Esophagus squamous epithelium (tissue), 5 donors: ENCODE measurements around the gene SLC28A1. TPM values are rescaled to one million over a fixed set of nuclear protein-coding genes. Genes with fewer than 3 reads are reported as not detected.

Experiments used
- DNase-seq: peaks from one replicate; lab custom pipeline; 2025; lab: John Stamatoyannopoulos, UW
- H3K27ac ChIP-seq, 4 donors: fragments of 200-600 bp; sonication (generic); one replicate each; pipeline ENCODE4 v1.5.1; 2016 to 2019; ENCODE audit warnings: mild to moderate bottlenecking in 1 of 4
- H3K27me3 ChIP-seq, 4 donors: fragments of 200-600 bp; sonication (generic); 1 replicate in 3 of 4; 2 replicates in 1 of 4; pipeline versions ENCODE4 v1.5.1 to v1.6.0; 2017 to 2021; ENCODE audit warnings: antibody characterized with exemption in 1 of 4
- H3K36me3 ChIP-seq, 3 donors: fragments of 200-600 bp; sonication (generic); one replicate each; pipeline ENCODE4 v1.5.1; 2016 to 2019
- H3K4me1 ChIP-seq, 3 donors: fragments of 200-600 bp; sonication (generic); one replicate each; pipeline ENCODE4 v1.5.1; 2017 to 2019
- H3K4me3 ChIP-seq, 4 donors: fragments of 200-600 bp; sonication (generic); 1 replicate in 3 of 4; 2 replicates in 1 of 4; pipeline ENCODE4 v1.5.1; 2016 to 2019; ENCODE audit warnings: mild to moderate bottlenecking in 2 of 4, moderate library complexity in 1 of 4
- H3K9me3 ChIP-seq, 3 donors: fragments of 200-600 bp; sonication (generic); one replicate each; pipeline ENCODE4 v1.5.1; 2016 to 2019
- POLR2A ChIP-seq, 4 donors: fragments of 450-650 bp; IDR thresholded peaks; one replicate each; pipeline ENCODE4 v1.6.1; 2017; ENCODE audit warnings: antibody characterized with exemption in 4 of 4, mild to moderate bottlenecking in 4 of 4, moderate library complexity in 3 of 4
- WGBS, 2 donors: methylation state at CpG; one replicate each; pipeline ENCODE4 v1.1.5; 2018; 5-methylcytosine and 5-hydroxymethylcytosine counted together
- intact Hi-C: fragments of 100-400 bp; cut with DNase I; formaldehyde crosslinking; loops from one replicate; pipeline ENCODE4 v1.15.0; 2022
- total RNA-seq, 4 donors: library from RNA; depleted of rRNA; stranded (reverse); fragments of >200 nt; gene quantifications; one replicate each; pipeline ENCODE4 v1.1.0, GENCODE V29; 2016
- TF ChIP-seq, protein P1 (sequence below), 6 experiments: fragments of 450-650 bp in 4 of 6; fragments of 200-600 bp in 2 of 6; sonication (generic) in 2 of 6; IDR thresholded peaks; one replicate each; pipeline ENCODE4 v1.5.1; 2016 to 2019; ENCODE audit warnings: antibody characterized with exemption in 6 of 6, mild to moderate bottlenecking in 4 of 6, moderate library complexity in 4 of 6
- donor health status: DM: yes; HTN: yes; CAD: no.

SLC28A1 gene
- total RNA-seq, 4 donors from 2014 or later: not detected

DNA sequence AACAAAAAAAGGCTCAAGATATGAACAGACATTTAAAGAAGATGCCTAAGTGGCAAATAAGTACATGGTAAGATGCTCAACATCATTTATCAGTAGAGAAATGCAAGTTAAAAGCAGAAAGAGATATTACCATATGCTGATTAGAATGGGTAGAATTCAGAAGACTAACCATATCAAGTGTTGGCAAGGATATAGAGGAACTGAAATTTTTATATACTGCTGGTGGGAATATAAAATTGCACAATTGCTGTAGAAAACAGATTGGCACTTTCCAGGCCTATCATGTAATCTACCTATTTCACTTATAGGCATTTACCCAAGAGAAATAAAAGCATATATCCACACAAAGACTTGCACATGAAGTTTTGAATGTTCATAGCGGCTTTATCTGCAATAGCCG lies 17.1 kb downstream of the SLC28A1 start:
- Histone ChIP-seq H3K9me3 (no peaks in the 10 kb centered on the region), H3K36me3 (no peaks in the 10 kb centered on the region), H3K4me1 (peaks cover 0 to 17% (median 5%) of the 10 kb centered on the region in 3 donors), H3K27me3 (no peaks in the 10 kb centered on the region), H3K27ac (no peak overlapping the region), H3K4me3 (no peak overlapping the region)
- intact Hi-C loops: no loop called here
- 93 to 98% methylated on average over 2 of the region's 2 CpGs for WGBS, 2 donors
- DNase-seq: no peak
- TF ChIP-seq, protein P1, sequence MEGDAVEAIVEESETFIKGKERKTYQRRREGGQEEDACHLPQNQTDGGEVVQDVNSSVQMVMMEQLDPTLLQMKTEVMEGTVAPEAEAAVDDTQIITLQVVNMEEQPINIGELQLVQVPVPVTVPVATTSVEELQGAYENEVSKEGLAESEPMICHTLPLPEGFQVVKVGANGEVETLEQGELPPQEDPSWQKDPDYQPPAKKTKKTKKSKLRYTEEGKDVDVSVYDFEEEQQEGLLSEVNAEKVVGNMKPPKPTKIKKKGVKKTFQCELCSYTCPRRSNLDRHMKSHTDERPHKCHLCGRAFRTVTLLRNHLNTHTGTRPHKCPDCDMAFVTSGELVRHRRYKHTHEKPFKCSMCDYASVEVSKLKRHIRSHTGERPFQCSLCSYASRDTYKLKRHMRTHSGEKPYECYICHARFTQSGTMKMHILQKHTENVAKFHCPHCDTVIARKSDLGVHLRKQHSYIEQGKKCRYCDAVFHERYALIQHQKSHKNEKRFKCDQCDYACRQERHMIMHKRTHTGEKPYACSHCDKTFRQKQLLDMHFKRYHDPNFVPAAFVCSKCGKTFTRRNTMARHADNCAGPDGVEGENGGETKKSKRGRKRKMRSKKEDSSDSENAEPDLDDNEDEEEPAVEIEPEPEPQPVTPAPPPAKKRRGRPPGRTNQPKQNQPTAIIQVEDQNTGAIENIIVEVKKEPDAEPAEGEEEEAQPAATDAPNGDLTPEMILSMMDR (IDR thresholded peaks at IDR 0.05): no peak
- no peak for TF ChIP-seq POLR2A (IDR thresholded peaks at IDR 0.05)

DNA sequence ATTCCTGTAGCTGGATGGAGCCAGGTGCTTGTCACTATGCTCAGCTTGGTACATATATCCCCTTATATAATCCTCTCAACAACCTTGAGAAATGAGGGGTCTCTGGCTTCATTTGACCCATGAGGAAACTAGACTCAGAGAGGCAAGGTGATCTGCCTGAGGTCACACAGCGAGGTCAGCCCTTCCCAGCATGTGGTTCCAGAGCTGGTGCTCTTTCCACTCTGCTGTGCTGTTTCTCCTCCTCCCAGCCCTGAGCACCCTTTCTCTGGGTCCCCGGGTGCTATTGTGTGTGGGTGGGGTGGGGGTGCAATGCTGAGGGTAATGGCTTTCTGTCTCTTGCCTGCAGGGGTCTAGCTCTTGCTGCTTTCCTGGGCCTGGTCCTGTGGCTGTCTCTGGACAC lies 19.3 kb downstream of the SLC28A1 start:
- Histone ChIP-seq H3K27ac (no peak overlapping the region), H3K4me3 (no peak overlapping the region), H3K4me1 (peaks cover 0 to 21% (median 5%) of the 10 kb centered on the region in 3 donors), H3K36me3 (no peaks in the 10 kb centered on the region), H3K27me3 (no peaks in the 10 kb centered on the region), H3K9me3 (no peaks in the 10 kb centered on the region)
- intact Hi-C loops: no loop called here
- DNase-seq: no peak
- TF ChIP-seq POLR2A (IDR thresholded peaks at IDR 0.05): no peak
- TF ChIP-seq, protein P1 (IDR thresholded peaks at IDR 0.05): no peak
- 88 to 92% methylated on average over 2 of the region's 2 CpGs for WGBS, 2 donors

DNA sequence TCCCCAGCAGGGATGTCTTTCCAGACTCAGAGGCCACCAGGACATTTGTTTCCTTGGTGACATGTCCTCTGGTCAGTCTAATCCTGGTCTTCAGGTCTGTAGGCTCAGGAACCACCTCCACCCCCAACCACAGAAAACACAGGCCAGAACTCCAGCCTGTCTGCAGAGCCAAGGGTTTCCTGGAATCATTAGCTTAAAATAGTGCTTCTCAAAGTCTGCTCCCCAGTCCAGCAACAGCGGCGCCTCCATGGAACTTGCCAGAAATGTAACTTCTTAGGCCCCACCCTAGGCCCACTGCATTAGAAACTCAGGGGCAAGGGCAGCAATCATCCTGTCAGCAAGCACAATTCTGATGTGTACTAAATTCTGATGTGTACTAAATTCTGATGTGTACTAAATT lies 20.0 kb downstream of the SLC28A1 start:
- 81% methylated on average over 2 of the region's 2 CpGs; no CpG with 5 or more reads in 1 of the 2 donors for WGBS, 2 donors
- intact Hi-C loops: no loop called here
- no peak for DNase-seq

DNA sequence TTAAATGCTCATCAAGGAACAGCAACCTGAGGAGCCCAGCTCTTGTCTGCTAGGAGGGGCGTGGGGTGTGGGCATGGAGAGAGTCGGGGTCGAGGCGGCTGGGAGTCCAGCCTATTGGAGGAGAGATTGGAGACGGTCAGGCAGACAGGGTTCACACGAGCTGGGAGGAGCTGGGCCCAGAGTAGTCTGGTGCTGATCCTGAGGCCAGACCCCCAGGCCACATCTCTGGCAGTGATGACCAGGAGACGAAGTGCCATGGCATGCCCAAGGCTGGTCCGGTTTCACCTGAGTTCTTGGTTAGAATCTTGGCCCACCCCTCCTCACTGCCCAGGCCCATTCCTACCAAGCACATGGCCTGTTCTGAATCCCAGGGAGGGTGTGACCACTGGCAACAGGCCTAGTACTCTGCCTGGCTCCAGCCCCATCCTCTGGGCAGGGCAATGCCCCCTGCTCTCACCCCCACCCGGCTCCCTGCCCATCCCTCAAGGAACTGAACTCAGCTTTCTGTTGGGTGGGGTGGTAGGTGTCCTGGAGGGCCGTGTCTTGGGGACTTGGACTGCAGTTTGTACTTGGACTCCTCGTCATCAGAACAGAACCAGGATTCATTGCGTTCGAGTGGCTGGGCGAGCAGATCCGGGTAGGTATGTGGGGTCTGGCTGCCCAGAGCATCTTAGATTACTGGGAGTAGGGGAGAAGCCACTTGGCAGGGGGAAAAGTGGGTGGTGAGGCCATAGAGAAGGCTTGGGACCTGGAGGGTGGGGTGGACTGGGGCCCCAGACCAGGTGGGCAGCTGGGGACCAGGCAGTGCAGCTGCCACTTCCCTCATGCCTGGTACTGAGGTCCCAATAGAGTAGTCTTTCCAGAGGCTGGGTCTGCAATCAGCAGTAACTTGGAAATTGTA lies 20.8 kb downstream of the SLC28A1 start:
- H3K27me3 ChIP-seq: no peaks in the 10 kb centered on the region
- intact Hi-C loops: no loop called here
- H3K9me3 ChIP-seq: no peaks in the 10 kb centered on the region
- no peak for DNase-seq
- no peak for TF ChIP-seq POLR2A (IDR thresholded peaks at IDR 0.05)
- TF ChIP-seq, protein P1 (IDR thresholded peaks at IDR 0.05): no peak
- H3K27ac ChIP-seq: no peak overlapping the region
- peaks cover 0 to 28% (median 5%) of the 10 kb centered on the region in 3 donors for H3K4me1 ChIP-seq
- H3K36me3 ChIP-seq: no peaks in the 10 kb centered on the region
- H3K4me3 ChIP-seq: no peak overlapping the region
- WGBS, 2 donors: 93 to 100% methylated on average over 1 to 12 of the region's 15 CpGs

More for the DNA sequence above, 20.0 kb downstream of the SLC28A1 start:
- peaks cover 0 to 21% (median 5%) of the 10 kb centered on the region in 3 donors for H3K4me1 ChIP-seq
- no peak overlapping the region for H3K4me3 ChIP-seq
- no peaks in the 10 kb centered on the region for H3K36me3 ChIP-seq
- H3K27ac ChIP-seq: no peak overlapping the region
- H3K27me3 ChIP-seq: no peaks in the 10 kb centered on the region
- H3K9me3 ChIP-seq: no peaks in the 10 kb centered on the region
- TF ChIP-seq, protein P1 (IDR thresholded peaks at IDR 0.05): no peak
- no peak for TF ChIP-seq POLR2A (IDR thresholded peaks at IDR 0.05)

DNA sequence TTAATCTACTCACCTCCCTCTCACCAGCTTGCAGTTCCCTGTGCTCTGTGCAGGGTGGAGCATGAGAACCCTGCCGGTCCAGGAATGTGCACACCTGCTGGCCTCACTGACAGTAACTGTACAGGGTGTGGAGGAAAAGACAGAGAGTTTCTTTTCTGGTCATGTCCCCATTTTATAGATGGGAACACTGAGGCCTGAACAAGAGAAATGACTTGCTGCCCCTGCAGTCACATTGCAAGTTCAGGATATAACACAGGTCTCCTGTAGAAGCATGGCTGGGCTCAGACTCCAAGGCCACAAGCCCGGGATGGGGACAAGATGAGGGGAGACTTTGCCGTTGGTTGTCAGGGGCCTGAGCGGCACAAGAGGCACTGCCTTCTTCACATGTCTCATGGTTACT lies 23.3 kb downstream of the SLC28A1 start:
- H3K27ac ChIP-seq: no peak overlapping the region
- DNase-seq: no peak
- H3K36me3 ChIP-seq: no peaks in the 10 kb centered on the region
- no peaks in the 10 kb centered on the region for H3K9me3 ChIP-seq
- no peaks in the 10 kb centered on the region for H3K27me3 ChIP-seq
- WGBS, 2 donors: 86 to 97% methylated on average over 4 of the region's 4 CpGs
- intact Hi-C loops: no loop called here
- TF ChIP-seq POLR2A (IDR thresholded peaks at IDR 0.05): no peak
- TF ChIP-seq, protein P1 (IDR thresholded peaks at IDR 0.05): no peak
- no peak overlapping the region for H3K4me3 ChIP-seq
- H3K4me1 ChIP-seq: peaks cover 13 to 53% (median 25%) of the 10 kb centered on the region in 3 donors
